OCI-LY1 (cell line): ENCODE results near the gene HOXD9.

Experiments used
- H2AFZ ChIP-seq: fragments of 200-600 bp; sonication (generic), shearing (Covaris generic); 2 replicates; pipeline ENCODE4 v1.6.0; 2014; ENCODE audit warnings: antibody characterized with exemption, mild to moderate bottlenecking, low read length
- H3F3A ChIP-seq: fragments of 200-600 bp; sonication (generic), shearing (Covaris generic); 2 replicates; pipeline ENCODE4 v1.6.0; 2014; ENCODE audit warnings: mild to moderate bottlenecking, antibody characterized with exemption, low read length, moderate library complexity; ENCODE audit not compliant: insufficient read depth
- H3K27ac ChIP-seq: fragments of 200-600 bp; sonication (generic); 2 replicates; pipeline ENCODE4 v1.5.1; 2014; ENCODE audit warnings: low read length, mixed run types, mild to moderate bottlenecking, low read depth; ENCODE audit not compliant: poor library complexity, severe bottlenecking
- H3K27me3 ChIP-seq: fragments of 200-600 bp; sonication (generic); 2 replicates; pipeline ENCODE4 v1.6.0; 2014; ENCODE audit warnings: antibody characterized with exemption, mild to moderate bottlenecking, low read length, moderate library complexity; ENCODE audit not compliant: insufficient read depth
- H3K36me3 ChIP-seq: fragments of 200-600 bp; sonication (generic); 2 replicates; pipeline ENCODE4 v1.6.1; 2014; ENCODE audit warnings: mild to moderate bottlenecking, antibody characterized with exemption, low read length, moderate library complexity, mixed read lengths; ENCODE audit not compliant: insufficient read depth
- H3K4me1 ChIP-seq: fragments of 200-600 bp; sonication (generic); 2 replicates; pipeline ENCODE4 v1.5.1; 2014; ENCODE audit warnings: mild to moderate bottlenecking, low read length, moderate library complexity; ENCODE audit not compliant: insufficient read depth, severe bottlenecking
- H3K4me2 ChIP-seq: fragments of 200-600 bp; sonication (generic), shearing (Covaris generic); 2 replicates; pipeline ENCODE4 v1.6.1; 2014; ENCODE audit warnings: low read length
- H3K4me3 ChIP-seq: fragments of 200-600 bp; sonication (generic); 2 replicates; pipeline ENCODE4 v1.5.1; 2014; ENCODE audit warnings: low read length, low read depth, mild to moderate bottlenecking, mixed read lengths; ENCODE audit not compliant: poor library complexity, severe bottlenecking
- H3K79me2 ChIP-seq: fragments of 200-600 bp; shearing (Covaris generic); 2 replicates; pipeline ENCODE4 v1.6.1; 2016; ENCODE audit warnings: mixed run types, low read length, mixed read lengths; ENCODE audit not compliant: insufficient read depth
- H3K9ac ChIP-seq: fragments of 200-600 bp; sonication (generic), shearing (Covaris generic); 2 replicates; pipeline ENCODE4 v1.6.1; 2014; ENCODE audit warnings: mild to moderate bottlenecking, low read length, mixed read lengths
- H3K9me2 ChIP-seq: fragments of 200-600 bp; sonication (generic), shearing (Covaris generic); 2 replicates; pipeline ENCODE4 v1.6.1; 2014; ENCODE audit warnings: low read depth, mild to moderate bottlenecking, low read length, mixed read lengths
- H3K9me3 ChIP-seq: fragments of 200-600 bp; shearing (Covaris generic); 2 replicates; pipeline ENCODE4 v1.6.1; 2014; ENCODE audit warnings: low read length, mixed read lengths
- H4K20me1 ChIP-seq: fragments of 200-600 bp; sonication (generic), shearing (Covaris generic); 2 replicates; pipeline ENCODE4 v1.6.0; 2016; ENCODE audit warnings: mild to moderate bottlenecking, low read length; ENCODE audit not compliant: insufficient read depth
- CTCF ChIP-seq: fragments of 200-600 bp; sonication (generic), shearing (Covaris generic); IDR thresholded peaks from 2 replicates; pipeline ENCODE4 v1.5.1; 2017; ENCODE audit warnings: mild to moderate bottlenecking, antibody characterized with exemption, low read length, moderate library complexity, mixed read lengths
- EZH2 ChIP-seq: fragments of 200-600 bp; sonication (generic), shearing (Covaris generic); IDR thresholded peaks from 2 replicates; pipeline ENCODE4 v1.8.0; 2017; ENCODE audit warnings: borderline replicate concordance, mixed run types, mild to moderate bottlenecking, antibody characterized with exemption, low read length, moderate library complexity, mixed read lengths

HOXD9 gene

GRCh38 chr2:176134035-176134434, 11.5 kb downstream of the HOXD9 start:
- Histone ChIP-seq H4K20me1 (no peaks in the 10 kb centered on the region), H3K36me3 (no peaks in the 10 kb centered on the region), H3K9me2 (no peaks in the 10 kb centered on the region), H3K4me3 (no peak overlapping the region), H3K9ac (no peak overlapping the region), H3K79me2 (no peaks in the 10 kb centered on the region), H3K27ac (no peak overlapping the region), H3F3A (no peaks in the 10 kb centered on the region), H2AFZ (no peak overlapping the region), H3K27me3 (no peaks in the 10 kb centered on the region), H3K4me1 (no peaks in the 10 kb centered on the region), H3K9me3 (no peaks in the 10 kb centered on the region), H3K4me2 (no peak overlapping the region)
- TF ChIP-seq EZH2 (no peak), CTCF (no peak)

- Histone ChIP-seq H2AFZ (no peak overlapping the region), H3K9ac (no peak overlapping the region), H4K20me1 (no peaks in the 10 kb centered on the region), H3K36me3 (no peaks in the 10 kb centered on the region), H3K4me2 (no peak overlapping the region), H3K4me3 (no peak overlapping the region), H3K4me1 (peaks cover 2% of the 10 kb centered on the region), H3K79me2 (no peaks in the 10 kb centered on the region), H3K27me3 (no peaks in the 10 kb centered on the region), H3K9me3 (no peaks in the 10 kb centered on the region), H3K27ac (no peak overlapping the region), H3K9me2 (no peaks in the 10 kb centered on the region), H3F3A (no peaks in the 10 kb centered on the region)
- TF ChIP-seq CTCF (no peak), EZH2 (no peak)
These were observed 12.5 kb downstream of the HOXD9 start for GRCh38 chr2:176135035-176135440.

- H3K4me3 ChIP-seq: no peak overlapping the region
- H3K9me2 ChIP-seq: no peaks in the 10 kb centered on the region
- no peaks in the 10 kb centered on the region for H3F3A ChIP-seq
- TF ChIP-seq EZH2 (no peak), CTCF (no peak)
- H2AFZ ChIP-seq: no peak overlapping the region
- H3K9me3 ChIP-seq: no peaks in the 10 kb centered on the region
- no peaks in the 10 kb centered on the region for H3K79me2 ChIP-seq
- no peaks in the 10 kb centered on the region for H3K36me3 ChIP-seq
- no peaks in the 10 kb centered on the region for H3K27me3 ChIP-seq
- no peak overlapping the region for H3K27ac ChIP-seq
- no peak overlapping the region for H3K4me2 ChIP-seq
- no peak overlapping the region for H3K9ac ChIP-seq
- H4K20me1 ChIP-seq: no peaks in the 10 kb centered on the region
- H3K4me1 ChIP-seq: peaks cover 5% of the 10 kb centered on the region
These were observed 14.1 kb downstream of the HOXD9 start for GRCh38 chr2:176136374-176137251.
